CD4-positive, alpha-beta T cell (primary cell): Measurements from ENCODE around the gene TRAK1. TPM values are rescaled to one million over a fixed set of nuclear protein-coding genes. Genes with fewer than 3 reads are reported as not detected.

Experiments used
- ATAC-seq: fragments of 200-7000 bp; cut with Tn5 transposase; one replicate; pipeline ENCODE4 v1.10.0; 2022; ENCODE audit warnings: mild to moderate bottlenecking; ENCODE audit not compliant: poor library complexity
- CTCF ChIA-PET: fragments of 350-600 bp; sonication (Branson Sonifier 250); formaldehyde crosslinking; loops from one replicate; lab custom pipeline; 2021; ENCODE audit warnings: antibody characterized with exemption, inconsistent platforms; lab: Charles Lee
- POLR2A ChIA-PET: fragments of 350-600 bp; sonication (Branson Sonifier 250); formaldehyde crosslinking; loops from one replicate; lab custom pipeline; 2021; ENCODE audit warnings: antibody characterized with exemption, inconsistent platforms; lab: Charles Lee
- DNase-seq, 14 experiments: peaks; one replicate each; pipeline ENCODE4 v3.0.0-alpha.2; 2013 to 2020; ENCODE audit warnings: mixed read lengths in 2 of 14
- H3K27ac ChIP-seq, 2 donors: one replicate each; pipeline versions ENCODE4 v1.5.1 to v1.7.0; 2013; ENCODE audit warnings: low read length in 2 of 2, low read depth in 1 of 2, mild to moderate bottlenecking in 1 of 2
- H3K27me3 ChIP-seq, 2 experiments: 1 replicate in 1 of 2; 2 replicates in 1 of 2; pipeline versions ENCODE4 v1.6.1 to v1.7.0; 2013; ENCODE audit warnings: low read length in 2 of 2, control low read depth in 1 of 2, mild to moderate bottlenecking in 1 of 2, moderate library complexity in 1 of 2; ENCODE audit not compliant: insufficient read depth in 2 of 2, control insufficient read depth in 1 of 2
- H3K36me3 ChIP-seq: one replicate; pipeline ENCODE4 v1.6.1; 2013; ENCODE audit warnings: low read length, control low read depth; ENCODE audit not compliant: insufficient read depth
- H3K4me1 ChIP-seq: one replicate; pipeline ENCODE4 v1.6.1; 2013; ENCODE audit warnings: low read length, control low read depth; ENCODE audit not compliant: insufficient read depth
- H3K4me3 ChIP-seq: one replicate; pipeline ENCODE4 v1.5.1; 2013; ENCODE audit warnings: mild to moderate bottlenecking, low read length, moderate library complexity
- H3K9me3 ChIP-seq, 2 experiments: 1 replicate in 1 of 2; 2 replicates in 1 of 2; pipeline versions ENCODE4 v1.6.1 to v1.7.0; 2013; ENCODE audit warnings: low read length in 2 of 2, mild to moderate bottlenecking in 2 of 2, control low read depth in 1 of 2, moderate library complexity in 1 of 2; ENCODE audit not compliant: control insufficient read depth in 1 of 2, insufficient read depth in 1 of 2
- H3K27ac Mint-ChIP-seq: one replicate; pipeline ENCODE4 v1.8.0; 2020; ENCODE audit warnings: mixed read lengths
- H3K27me3 Mint-ChIP-seq: one replicate; pipeline ENCODE4 v1.8.0; 2021; ENCODE audit warnings: mixed read lengths
- H3K36me3 Mint-ChIP-seq: one replicate; pipeline ENCODE4 v1.8.0; 2021; ENCODE audit warnings: low read depth, mixed read lengths
- H3K4me1 Mint-ChIP-seq: one replicate; pipeline ENCODE4 v1.8.0; 2021; ENCODE audit warnings: low read depth, mixed read lengths
- H3K4me3 Mint-ChIP-seq: one replicate; pipeline ENCODE4 v1.8.0; 2020; ENCODE audit warnings: mild to moderate bottlenecking, mixed read lengths
- H3K9me3 Mint-ChIP-seq: one replicate; pipeline ENCODE4 v1.8.0; 2020; ENCODE audit warnings: mixed read lengths
- CTCF ChIP-seq: fragments of 200-600 bp; IDR thresholded peaks from one replicate; pipeline ENCODE4 v1.8.0; 2022; ENCODE audit warnings: antibody characterized with exemption, mild to moderate bottlenecking
- intact Hi-C, 2 experiments: fragments of 100-400 bp; cut with DNase I in 1 of 2; cut with micrococcal nuclease in 1 of 2; formaldehyde crosslinking; loops; one replicate each; pipeline versions ENCODE4 v1.15.1 to v1.9.0; 2023 to 2025; cut with DNase I, micrococcal nuclease
- total RNA-seq, 174 experiments: library from RNA in 2 of 174; stranded (reverse) in 2 of 174; gene quantifications; one replicate each; pipeline ENCODE4 v1.2.3 and lab custom pipeline; 2021 to 2026

The TRAK1 gene
- total RNA-seq, 2 experiments from 2014 or later: 16.0 to 16.7 TPM

- Mint-ChIP-seq H3K4me3 (no peak overlapping the region), H3K36me3 (peaks cover 5% of the 10 kb centered on the region), H3K4me1 (peaks cover 24% of the 10 kb centered on the region), H3K27me3 (no peaks in the 10 kb centered on the region), H3K27ac (no peak overlapping the region), H3K9me3 (no peaks in the 10 kb centered on the region)
- no peaks in the 10 kb centered on the region for H3K27me3 ChIP-seq
- CTCF ChIA-PET: no interaction called here
- H3K36me3 ChIP-seq: no peaks in the 10 kb centered on the region
- POLR2A ChIA-PET: no interaction called here
- no peak for ATAC-seq
- no peaks in the 10 kb centered on the region for H3K9me3 ChIP-seq
- no peak overlapping the region for H3K27ac ChIP-seq
- TF ChIP-seq CTCF: no peak
- DNase-seq: no peak
- intact Hi-C loops: no loop called here
- H3K4me3 ChIP-seq: no peak overlapping the region
- no peaks in the 10 kb centered on the region for H3K4me1 ChIP-seq
These were observed 52.3 kb downstream of the TRAK1 start for GRCh38 chr3:42143440-42143839.

- intact Hi-C loops: no loop called here
- H3K9me3 ChIP-seq: no peaks in the 10 kb centered on the region
- ATAC-seq (no peak), DNase-seq (no peak)
- POLR2A ChIA-PET: no interaction called here
- no peak for TF ChIP-seq CTCF
- H3K4me3 Mint-ChIP-seq: no peak overlapping the region
- no peaks in the 10 kb centered on the region for H3K9me3 Mint-ChIP-seq
- H3K4me1 ChIP-seq: no peaks in the 10 kb centered on the region
- H3K4me3 ChIP-seq: no peak overlapping the region
- H3K27me3 ChIP-seq: no peaks in the 10 kb centered on the region
- no peak overlapping the region for H3K27ac Mint-ChIP-seq
- CTCF ChIA-PET: no interaction called here
- H3K36me3 ChIP-seq: no peaks in the 10 kb centered on the region
- no peaks in the 10 kb centered on the region for H3K27me3 Mint-ChIP-seq
- H3K27ac ChIP-seq: no peak overlapping the region
- H3K36me3 Mint-ChIP-seq: peaks cover 5% of the 10 kb centered on the region
- peaks cover 27% of the 10 kb centered on the region for H3K4me1 Mint-ChIP-seq
These were observed 53.1 kb downstream of the TRAK1 start for GRCh38 chr3:42144209-42144608.

- Histone ChIP-seq H3K9me3 (no peaks in the 10 kb centered on the region), H3K4me3 (no peak overlapping the region), H3K27ac (no peak overlapping the region), H3K27me3 (no peaks in the 10 kb centered on the region), H3K36me3 (no peaks in the 10 kb centered on the region), H3K4me1 (no peaks in the 10 kb centered on the region)
- Mint-ChIP-seq H3K36me3 (no peaks in the 10 kb centered on the region), H3K27me3 (no peaks in the 10 kb centered on the region), H3K4me1 (peaks cover 27% of the 10 kb centered on the region), H3K4me3 (no peak overlapping the region), H3K27ac (no peak overlapping the region), H3K9me3 (no peaks in the 10 kb centered on the region)
- ChIA-PET CTCF (no interaction called here), POLR2A (no interaction called here)
- TF ChIP-seq CTCF: no peak
- no peak for DNase-seq
- no peak for ATAC-seq
- intact Hi-C loops: no loop called here
These were observed 57.1 kb downstream of the TRAK1 start for GRCh38 chr3:42148086-42148848.
